Common myeloid progenitor, CD34-positive (primary cell): ENCODE measurements around the gene CORO7.

Experiments
- CTCF ChIA-PET: fragments of 350-600 bp; sonication (Branson Sonifier 250); formaldehyde crosslinking; loops from one replicate; lab custom pipeline; 2021; ENCODE audit warnings: antibody characterized with exemption; lab: Charles Lee
- POLR2A ChIA-PET: fragments of 350-600 bp; sonication (Branson Sonifier 250); formaldehyde crosslinking; loops from one replicate; lab custom pipeline; 2021; ENCODE audit warnings: antibody characterized with exemption; lab: Charles Lee
- DNase-seq, 3 donors: peaks; one replicate each; pipeline versions ENCODE4 v3.0.0 to v3.0.0-alpha.2; 2013
- H3K27ac ChIP-seq, 2 experiments: 1 replicate in 1 of 2; 2 replicates in 1 of 2; pipeline ENCODE4 v1.7.0; 2013; ENCODE audit warnings: inconsistent platforms in 2 of 2, low read length in 2 of 2, mild to moderate bottlenecking in 2 of 2, low read depth in 1 of 2, moderate library complexity in 1 of 2; ENCODE audit not compliant: severe bottlenecking in 2 of 2, insufficient read depth in 1 of 2, poor library complexity in 1 of 2
- H3K27me3 ChIP-seq, 5 experiments: replicated peaks in 2 of 5; 1 replicate in 3 of 5; 2 replicates in 2 of 5; pipeline versions ENCODE4 v1.6.1 to v1.7.0; 2013; ENCODE audit warnings: low read length in 4 of 5, mild to moderate bottlenecking in 2 of 5, moderate library complexity in 2 of 5, inconsistent platforms in 1 of 5; ENCODE audit not compliant: insufficient read depth in 5 of 5, control insufficient read depth in 4 of 5
- H3K36me3 ChIP-seq, 4 experiments: 1 replicate in 2 of 4; 2 replicates in 2 of 4; pipeline versions ENCODE4 v1.6.1 to v1.7.0; 2013; ENCODE audit warnings: low read length in 3 of 4, control low read depth in 1 of 4, mild to moderate bottlenecking in 1 of 4; ENCODE audit not compliant: control insufficient read depth in 4 of 4, insufficient read depth in 4 of 4
- H3K4me1 ChIP-seq, 4 experiments: 1 replicate in 3 of 4; 2 replicates in 1 of 4; pipeline versions ENCODE4 v1.6.1 to v1.7.1; 2013; ENCODE audit warnings: low read length in 3 of 4, mild to moderate bottlenecking in 3 of 4, control low read depth in 1 of 4, inconsistent platforms in 1 of 4, moderate library complexity in 1 of 4; ENCODE audit not compliant: control insufficient read depth in 4 of 4, insufficient read depth in 4 of 4; ENCODE audit errors: control extremely low read depth in 1 of 4
- H3K4me3 ChIP-seq, 7 experiments: 1 replicate in 4 of 7; 2 replicates in 3 of 7; pipeline versions ENCODE4 v1.5.1 to v1.7.0; 2013; ENCODE audit warnings: mild to moderate bottlenecking in 7 of 7, low read length in 6 of 7, moderate library complexity in 6 of 7, inconsistent platforms in 2 of 7, low read depth in 2 of 7, control low read depth in 1 of 7; ENCODE audit not compliant: insufficient read depth in 4 of 7, control insufficient read depth in 1 of 7; ENCODE audit errors: extremely low read depth in 1 of 7
- H3K9me3 ChIP-seq, 5 experiments: 1 replicate in 4 of 5; 2 replicates in 1 of 5; pipeline versions ENCODE4 v1.6.1 to v1.7.1; 2013; ENCODE audit warnings: low read length in 4 of 5, mild to moderate bottlenecking in 2 of 5, inconsistent platforms in 1 of 5, low read depth in 1 of 5, moderate library complexity in 1 of 5; ENCODE audit not compliant: control insufficient read depth in 4 of 5, insufficient read depth in 2 of 5; ENCODE audit errors: control extremely low read depth in 1 of 5
- WGBS: methylation state at CpG from one replicate; pipeline ENCODE4 v1.1.5; 2013; ENCODE audit not compliant: insufficient coverage; 5-methylcytosine and 5-hydroxymethylcytosine counted together

Gene CORO7

GRCh38 chr16:4426722-4427372 lies 10.5 kb upstream of the CORO7 start:
- peak overlapping the region in 1 of 2 experiments; percentile 94 for H3K27ac ChIP-seq
- no peaks in the 10 kb centered on the region for H3K27me3 ChIP-seq
- DNase-seq: no peak
- H3K4me3 ChIP-seq: peak overlapping the region in 6 of 7 experiments; percentile 79 to 99 (median 90)
- WGBS: 97% methylated on average over 10 of the region's 12 CpGs
- H3K4me1 ChIP-seq: peaks cover 10 to 20% (median 18%) of the 10 kb centered on the region in 4 experiments
- H3K9me3 ChIP-seq: no peaks in the 10 kb centered on the region
- peaks cover 0 to 19% (median 11%) of the 10 kb centered on the region in 4 experiments for H3K36me3 ChIP-seq
- CTCF ChIA-PET: interaction anchor here (1.0 kb wide), 2 partner anchors 11 to 32 kb away, joined by 3 read pairs; no protein-coding TSS in a partner anchor
- POLR2A ChIA-PET: no interaction called here

DNA sequence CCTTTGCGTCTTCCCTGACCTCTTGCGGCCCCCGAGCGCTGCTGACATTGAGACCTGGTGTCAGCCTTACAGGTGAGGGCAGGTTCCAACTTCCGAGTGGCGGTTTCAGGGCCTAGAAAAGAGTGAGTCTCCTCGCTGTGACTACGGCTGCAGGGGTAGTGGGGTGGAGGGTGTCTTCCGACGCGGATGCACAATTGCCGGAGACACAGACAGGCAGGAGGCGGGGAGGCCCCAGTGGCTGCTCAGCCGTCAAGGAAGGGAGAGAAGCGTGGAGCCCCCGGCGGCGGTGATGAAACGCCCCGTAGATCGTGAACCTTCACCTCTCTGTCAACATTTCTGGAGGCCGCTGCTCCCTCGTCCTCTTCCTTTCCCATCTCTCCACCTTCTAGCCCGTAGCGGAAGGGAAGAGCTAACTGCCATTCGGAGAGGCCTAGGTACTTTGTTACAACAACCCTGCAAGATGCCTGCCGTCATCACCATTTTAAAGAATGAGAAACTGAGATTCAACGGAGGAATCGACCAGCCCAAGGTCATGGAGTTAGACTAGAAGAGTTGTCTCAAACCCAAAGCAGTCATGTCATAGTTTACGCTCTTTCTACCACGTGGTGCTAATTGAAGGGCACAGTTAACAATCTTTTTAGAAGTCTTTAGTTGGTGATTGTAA lies 9.8 kb upstream of the CORO7 start:
- under 1% methylated on average over 26 of the region's 31 CpGs for WGBS
- Histone ChIP-seq H3K4me3 (peak overlapping the region; percentile 76 to 99 (median 89)), H3K4me1 (peaks cover 10 to 20% (median 18%) of the 10 kb centered on the region in 4 experiments), H3K9me3 (no peaks in the 10 kb centered on the region), H3K27ac (peak overlapping the region; percentile 91 to 94), H3K27me3 (no peaks in the 10 kb centered on the region), H3K36me3 (peaks cover 0 to 16% (median 7%) of the 10 kb centered on the region in 4 experiments)
- ChIA-PET CTCF (no interaction called here), POLR2A (no interaction called here)
- DNase-seq: no peak

DNA sequence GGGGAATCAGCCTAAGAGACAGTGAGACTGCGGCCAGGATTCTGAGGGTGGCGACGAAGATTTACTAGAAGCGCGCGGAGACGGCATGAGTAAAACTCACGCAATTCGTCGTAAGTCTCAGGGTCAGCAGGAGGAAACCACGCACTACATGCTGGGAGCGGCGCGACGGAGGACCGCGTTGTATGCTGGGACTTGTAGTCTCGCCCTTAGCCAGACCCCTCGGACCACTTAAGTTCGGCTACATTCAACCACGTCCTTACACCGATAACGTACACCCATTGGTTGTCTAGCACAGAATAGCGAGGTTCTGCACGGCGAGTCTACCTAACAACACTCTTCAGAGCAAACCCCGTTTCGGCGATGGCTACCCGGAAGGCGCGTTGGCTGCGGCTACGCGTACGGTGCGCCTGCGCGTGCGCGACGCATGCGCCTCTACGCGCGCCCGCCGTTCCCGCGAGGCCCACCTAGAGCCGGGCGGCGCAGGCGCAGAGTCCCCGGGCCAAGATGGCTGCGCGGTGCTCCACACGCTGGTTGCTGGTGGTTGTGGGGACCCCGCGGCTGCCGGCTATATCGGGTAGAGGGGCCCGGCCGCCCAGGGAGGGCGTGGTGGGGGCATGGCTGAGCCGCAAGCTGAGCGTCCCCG lies 9.1 kb upstream of the CORO7 start, which contains the start of gene DNAJA3:
Gene DNAJA3 (plus strand): TSS at position 491 of the 643 bp plus-strand sequence. CDS start 14 bp downstream, at position 505.
- no peaks in the 10 kb centered on the region for H3K9me3 ChIP-seq
- ChIA-PET POLR2A (no interaction called here), CTCF (no interaction called here)
- 0% methylated on average over 46 of the region's 68 CpGs for WGBS
- peaks cover 10 to 25% (median 18%) of the 10 kb centered on the region in 4 experiments for H3K4me1 ChIP-seq
- H3K36me3 ChIP-seq: peaks cover 0 to 10% (median 4%) of the 10 kb centered on the region in 4 experiments
- peak within 1 kb of the TSS; percentile 91 to 94 for H3K27ac ChIP-seq
- H3K4me3 ChIP-seq: peak within 1 kb of the TSS; percentile 76 to 99 (median 89)
- peak; percentile 96 to 98 (median 97) for DNase-seq
- no peaks in the 10 kb centered on the region for H3K27me3 ChIP-seq

DNA sequence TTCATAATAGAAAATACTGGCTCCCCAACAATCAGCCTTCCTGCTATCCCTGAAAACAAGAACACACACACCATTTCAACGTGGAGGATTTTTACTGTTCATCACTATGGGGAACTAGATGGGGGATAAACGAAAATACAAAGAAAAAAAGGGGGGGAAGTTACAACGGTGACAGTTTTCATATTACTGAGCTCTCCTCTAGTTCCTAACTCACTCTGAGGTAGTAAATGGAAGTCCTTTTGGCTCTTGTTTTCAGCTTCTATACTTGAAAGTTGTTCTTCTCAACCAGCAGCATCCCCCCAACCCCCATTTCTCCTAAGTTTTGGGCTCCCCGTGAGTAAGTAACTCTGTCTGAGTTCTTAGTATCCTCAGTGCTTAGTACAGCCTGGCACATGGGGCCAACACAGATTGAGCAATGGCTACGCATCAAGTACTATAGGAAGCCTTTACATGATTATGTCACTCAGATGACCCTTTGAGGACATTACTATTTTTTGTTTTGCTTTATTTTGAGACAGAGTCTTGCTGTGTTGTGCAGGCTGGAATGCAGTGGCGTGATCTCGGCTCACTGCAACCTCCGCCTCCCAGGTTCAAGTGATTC lies 4.2 kb upstream of the CORO7 start:
- H3K4me1 ChIP-seq: peaks cover 3 to 22% (median 17%) of the 10 kb centered on the region in 4 experiments
- no peaks in the 10 kb centered on the region for H3K36me3 ChIP-seq
- H3K9me3 ChIP-seq: no peaks in the 10 kb centered on the region
- H3K4me3 ChIP-seq: no peak overlapping the region
- 97% methylated on average over 5 of the region's 8 CpGs for WGBS
- no peak overlapping the region for H3K27ac ChIP-seq
- H3K27me3 ChIP-seq: no peaks in the 10 kb centered on the region
- no peak for DNase-seq
- ChIA-PET POLR2A (no interaction called here), CTCF (no interaction called here)

- H3K27me3 ChIP-seq: no peaks in the 10 kb centered on the region
- H3K9me3 ChIP-seq: no peaks in the 10 kb centered on the region
- H3K27ac ChIP-seq: no peak overlapping the region
- ChIA-PET CTCF (interaction anchor here (0.6 to 9.6 kb wide), 4 partner anchors 9 to 60 kb away, joined by 3 to 103 read pairs (median 4); no protein-coding TSS in a partner anchor), POLR2A (no interaction called here)
- peaks cover 5 to 29% (median 25%) of the 10 kb centered on the region in 4 experiments for H3K4me1 ChIP-seq
- DNase-seq: no peak
- H3K4me3 ChIP-seq: no peak overlapping the region
- H3K36me3 ChIP-seq: no peaks in the 10 kb centered on the region
- WGBS: 100% methylated on average over 7 of the region's 7 CpGs
Observed at GRCh38 chr16:4419402-4419959, 3.1 kb upstream of the CORO7 start.

DNA sequence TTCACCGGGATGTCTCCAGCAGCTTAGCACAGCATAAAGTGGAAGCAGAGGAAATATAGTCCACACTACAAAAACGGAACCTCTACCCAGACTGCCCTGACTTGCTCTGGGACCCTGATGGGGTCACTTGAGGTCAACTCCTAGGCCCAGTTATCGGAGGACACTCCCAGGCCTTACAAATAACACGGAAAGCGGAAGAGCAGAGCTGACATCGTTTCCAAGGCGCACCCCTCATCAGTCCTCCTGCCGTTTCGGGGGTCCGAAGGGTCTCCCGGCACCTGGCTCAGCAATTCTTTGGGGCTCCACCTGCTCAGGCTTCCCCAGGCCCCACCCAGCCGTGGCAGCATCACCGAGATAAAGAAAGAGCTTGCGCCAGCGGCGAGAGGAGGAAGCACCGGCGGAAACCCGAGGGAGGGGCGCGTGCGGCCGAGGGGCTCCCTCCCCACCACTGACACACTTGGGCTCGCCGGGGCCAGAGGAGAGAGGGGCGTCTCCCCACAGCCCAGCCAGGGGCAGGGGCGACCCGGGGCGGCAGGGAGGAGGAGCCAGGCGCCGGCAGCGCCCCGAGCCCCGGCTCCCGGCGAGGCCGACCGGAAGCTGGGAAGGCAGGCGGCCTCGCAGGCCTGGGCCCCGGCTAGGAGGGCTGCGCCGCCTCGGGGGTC lies 727 bp downstream of the CORO7 start:
- 0% methylated on average over 37 of the region's 44 CpGs for WGBS
- POLR2A ChIA-PET: interaction anchor here (0.5 to 2.0 kb wide), 5 partner anchors 11 to 1388 kb away, joined by 4 to 10 read pairs (median 5); partner anchors contain the start of gene PAM16
- no peaks in the 10 kb centered on the region for H3K27me3 ChIP-seq
- no peaks in the 10 kb centered on the region for H3K9me3 ChIP-seq
- CTCF ChIA-PET: interaction anchor here (0.8 to 9.6 kb wide), 4 partner anchors 11 to 43 kb away, joined by 3 to 103 read pairs (median 3); no protein-coding TSS in a partner anchor
- peak; percentile 77 to 91 (median 88) for DNase-seq
- H3K4me1 ChIP-seq: peaks cover 5 to 29% (median 27%) of the 10 kb centered on the region in 4 experiments
- peaks cover 7 to 22% (median 14%) of the 10 kb centered on the region in 4 experiments for H3K36me3 ChIP-seq
- peak overlapping the region; percentile 66 to 87 (median 80) for H3K4me3 ChIP-seq
- H3K27ac ChIP-seq: peak overlapping the region; percentile 72 to 88
